ENCODE results near the gene C1QL4.

DNA sequence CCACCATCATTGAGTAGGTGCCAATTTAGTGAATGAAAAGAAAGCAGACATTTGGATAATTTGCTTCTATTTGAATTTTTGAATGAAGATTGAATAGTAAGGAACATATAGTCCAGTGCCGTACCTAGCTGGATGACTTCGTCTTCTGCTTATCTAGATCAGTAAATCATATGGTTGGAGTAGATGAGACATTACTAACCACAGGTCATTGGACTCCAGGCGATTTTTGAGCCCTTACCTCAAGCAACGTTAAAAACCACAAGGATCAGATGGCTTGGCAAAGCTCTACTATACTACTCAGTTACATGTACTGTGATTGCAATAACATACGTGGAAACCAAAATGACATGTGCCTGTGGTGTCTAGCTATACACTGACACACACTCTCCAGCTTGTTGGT is 28.6 kb upstream of the C1QL4 start:
- TF ChIP-seq CTCF (IDR thresholded peaks at IDR 0.05) (no peak), EZH2 (IDR thresholded peaks at IDR 0.05; ENCODE audit: borderline replicate concordance, insufficient read depth, low read depth, low read length, poor library complexity, severe bottlenecking) (no peak)
